Myometrial cell (primary cell): Measurements from ENCODE around the gene KRTAP5-10. TPM values are rescaled to one million over a fixed set of nuclear protein-coding genes. Genes with fewer than 3 reads are reported as not detected.

Experiments
- total RNA-seq: library from RNA; depleted of rRNA; stranded (reverse); fragments of >200 nt; gene quantifications from 2 replicates; pipeline ENCODE4 v1.2.3, GENCODE V29; 2015

KRTAP5-10 gene
- not detected in 2 replicates for total RNA-seq

GRCh38 chr11:71565263-71565662 lies at the start of gene KRTAP5-10:
KRTAP5-10 (plus strand) TSS chr11:71565563; CDS start chr11:71565588, 25 bp downstream.

GRCh38 chr11:71526796-71527575 lies 38.4 kb upstream of the KRTAP5-10 start, which contains the start of gene KRTAP5-7:
KRTAP5-7 (plus strand) TSS chr11:71527267; CDS start chr11:71527301, 34 bp downstream.

GRCh38 chr11:71537977-71538665 lies 27.2 kb upstream of the KRTAP5-10 start, which contains the start of gene KRTAP5-8:
KRTAP5-8 (plus strand) TSS chr11:71538025; CDS start chr11:71538056, 31 bp downstream.

GRCh38 chr11:71548120-71548519 lies 17.2 kb upstream of the KRTAP5-10 start, which contains the start of gene KRTAP5-9:
KRTAP5-9 (plus strand) TSS chr11:71548420; CDS start chr11:71548658, 238 bp downstream.

GRCh38 chr11:71582309-71582895 lies 17.0 kb downstream of the KRTAP5-10 start, which contains the start of gene KRTAP5-11:
KRTAP5-11 (minus strand) TSS chr11:71582875; CDS start chr11:71582837, 38 bp downstream.

Other genes starting within 250 kb of the KRTAP5-10 start
- gene DHCR7, start 117.2 kb upstream of the KRTAP5-10 start, total RNA-seq, result 168 and 180 TPM in 2 replicates
- gene NADSYN1, start 112.4 kb upstream of the KRTAP5-10 start, total RNA-seq, result 51.4 and 65.4 TPM in 2 replicates
- gene KRTAP5-7, start 38.3 kb upstream of the KRTAP5-10 start, total RNA-seq, result not detected in 2 replicates
- not detected in 2 replicates for gene KRTAP5-8, start 27.5 kb upstream of the KRTAP5-10 start, total RNA-seq
- gene KRTAP5-9, start 17.1 kb upstream of the KRTAP5-10 start, total RNA-seq, result not detected in 2 replicates
- gene KRTAP5-11, start 17.3 kb downstream of the KRTAP5-10 start, total RNA-seq, result not detected in 2 replicates